Measurements from ENCODE around the gene KRT8. TPM values are rescaled to one million over a fixed set of nuclear protein-coding genes. Genes with fewer than 3 reads are reported as not detected.

Gene KRT8
- total and polyA plus RNA-seq, 10 of the 15 experiments (the other 5 are each of a cell fraction or from before 2014, with no cell fraction given): 0.11 to 5.6 (median 0.37) TPM; not detected in 1

DNA sequence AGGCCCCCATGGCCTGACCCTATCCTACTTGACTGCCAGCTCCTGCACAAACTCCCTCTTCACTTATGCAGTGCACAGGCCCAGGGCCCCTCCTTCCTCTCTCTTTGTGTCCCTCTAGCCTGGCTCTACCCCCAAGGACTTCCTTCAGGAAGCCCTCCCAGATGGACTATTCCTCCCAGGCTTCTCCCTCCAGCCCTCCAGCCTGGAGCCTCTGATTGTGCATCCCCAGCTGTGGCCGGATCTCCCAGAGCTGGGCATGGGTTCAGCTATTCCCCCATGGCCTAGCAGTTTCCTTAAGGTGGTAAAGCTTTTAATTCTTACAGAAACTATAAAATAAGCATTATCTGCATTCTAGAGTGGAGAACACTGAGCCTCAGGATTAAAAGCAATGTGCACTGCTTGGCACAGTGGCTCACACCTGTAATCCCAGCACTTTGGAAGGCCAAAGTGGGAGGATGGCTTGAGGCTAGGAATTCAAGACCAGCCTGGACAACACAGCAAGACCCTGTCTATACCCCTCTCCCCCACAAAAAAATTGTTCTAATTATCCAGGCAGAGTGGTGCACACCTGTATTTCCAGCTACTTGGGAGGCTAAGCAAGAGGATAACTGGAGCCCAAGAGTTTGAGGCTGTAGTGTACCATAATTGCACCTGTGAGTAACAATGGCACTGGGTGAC lies 16.8 kb upstream of the KRT8 start:
- Histone ChIP-seq H3K36me3 (ENCODE audit: control insufficient read depth in 2 of 2, insufficient read depth in 2 of 2, low read length in 1 of 2) (no peaks in the 10 kb centered on the region), H3K4me2 (ENCODE audit: control insufficient read depth, insufficient read depth) (no peak overlapping the region), H3K4me1 (ENCODE audit: control insufficient read depth, insufficient read depth, low read length) (no peaks in the 10 kb centered on the region), H3K9ac (ENCODE audit: control insufficient read depth, insufficient read depth, low read length) (no peak overlapping the region), H3K79me2 (ENCODE audit: control insufficient read depth, insufficient read depth, low read length) (no peaks in the 10 kb centered on the region), H3K9me3 (replicated peaks; ENCODE audit: control insufficient read depth, insufficient read depth, low read length) (no peaks in the 10 kb centered on the region), H2AFZ (ENCODE audit: control insufficient read depth, low read depth, low read length) (no peak overlapping the region), H4K20me1 (ENCODE audit: control insufficient read depth, insufficient read depth) (no peaks in the 10 kb centered on the region), H3K27ac (ENCODE audit: control insufficient read depth, insufficient read depth) (no peak overlapping the region), H3K27me3 (replicated peaks in 1 of 2; ENCODE audit: control insufficient read depth in 2 of 2, insufficient read depth in 2 of 2, low read length in 1 of 2) (no peaks in the 10 kb centered on the region), H3K4me3 (no peak overlapping the region)
- ChIA-PET CTCF (interaction anchor here (0.8 to 1.4 kb wide), 2 partner anchors 37 kb away, joined by 3 to 8 read pairs; no protein-coding TSS in a partner anchor), RAD21 (ENCODE audit: unreplicated experiment) (no interaction called here), POLR2A (no interaction called here), SMC1A (ENCODE audit: uncharacterized antibody, unreplicated experiment) (interaction anchor here (1.5 kb wide), 1 partner anchor 59 kb away, joined by 5 read pairs; no protein-coding TSS in a partner anchor)
- WGBS (ENCODE audit: insufficient coverage, insufficient replicate concordance, low lambda C conversion rate, missing lambda C conversion rate): 0% methylated on average over 1 of the region's 1 CpG
- FAIRE-seq: no peak
- no peak for DNase-seq (ENCODE audit: low read depth, low spot score)
- ATAC-seq: no peak
- BruUV-seq (replicated peaks): no TSS peak
- intact Hi-C loops (cut with micrococcal nuclease; ENCODE audit: unreplicated experiment): no loop called here
- in situ Hi-C loops (cut with MboI): no loop called here
- TF ChIP-seq POLR2A (IDR thresholded peaks at IDR 0.05; ENCODE audit: low read depth, low read length) (no peak), RELB (IDR thresholded peaks at IDR 0.05; ENCODE audit: low read depth) (no peak), REST (IDR thresholded peaks at IDR 0.05; ENCODE audit: low read depth, low read length) (no peak), CHD4 (IDR thresholded peaks at IDR 0.05) (no peak), SP1 (IDR thresholded peaks at IDR 0.05; ENCODE audit: low read depth, low read length) (no peak), LARP7 (IDR thresholded peaks at IDR 0.05) (no peak), POLR2AphosphoS5 (IDR thresholded peaks at IDR 0.05; ENCODE audit: low read length) (no peak)
- TF ChIP-seq, protein P1, sequence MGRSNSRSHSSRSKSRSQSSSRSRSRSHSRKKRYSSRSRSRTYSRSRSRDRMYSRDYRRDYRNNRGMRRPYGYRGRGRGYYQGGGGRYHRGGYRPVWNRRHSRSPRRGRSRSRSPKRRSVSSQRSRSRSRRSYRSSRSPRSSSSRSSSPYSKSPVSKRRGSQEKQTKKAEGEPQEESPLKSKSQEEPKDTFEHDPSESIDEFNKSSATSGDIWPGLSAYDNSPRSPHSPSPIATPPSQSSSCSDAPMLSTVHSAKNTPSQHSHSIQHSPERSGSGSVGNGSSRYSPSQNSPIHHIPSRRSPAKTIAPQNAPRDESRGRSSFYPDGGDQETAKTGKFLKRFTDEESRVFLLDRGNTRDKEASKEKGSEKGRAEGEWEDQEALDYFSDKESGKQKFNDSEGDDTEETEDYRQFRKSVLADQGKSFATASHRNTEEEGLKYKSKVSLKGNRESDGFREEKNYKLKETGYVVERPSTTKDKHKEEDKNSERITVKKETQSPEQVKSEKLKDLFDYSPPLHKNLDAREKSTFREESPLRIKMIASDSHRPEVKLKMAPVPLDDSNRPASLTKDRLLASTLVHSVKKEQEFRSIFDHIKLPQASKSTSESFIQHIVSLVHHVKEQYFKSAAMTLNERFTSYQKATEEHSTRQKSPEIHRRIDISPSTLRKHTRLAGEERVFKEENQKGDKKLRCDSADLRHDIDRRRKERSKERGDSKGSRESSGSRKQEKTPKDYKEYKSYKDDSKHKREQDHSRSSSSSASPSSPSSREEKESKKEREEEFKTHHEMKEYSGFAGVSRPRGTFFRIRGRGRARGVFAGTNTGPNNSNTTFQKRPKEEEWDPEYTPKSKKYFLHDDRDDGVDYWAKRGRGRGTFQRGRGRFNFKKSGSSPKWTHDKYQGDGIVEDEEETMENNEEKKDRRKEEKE (IDR thresholded peaks at IDR 0.05): no peak
- TF ChIP-seq, protein P2, sequence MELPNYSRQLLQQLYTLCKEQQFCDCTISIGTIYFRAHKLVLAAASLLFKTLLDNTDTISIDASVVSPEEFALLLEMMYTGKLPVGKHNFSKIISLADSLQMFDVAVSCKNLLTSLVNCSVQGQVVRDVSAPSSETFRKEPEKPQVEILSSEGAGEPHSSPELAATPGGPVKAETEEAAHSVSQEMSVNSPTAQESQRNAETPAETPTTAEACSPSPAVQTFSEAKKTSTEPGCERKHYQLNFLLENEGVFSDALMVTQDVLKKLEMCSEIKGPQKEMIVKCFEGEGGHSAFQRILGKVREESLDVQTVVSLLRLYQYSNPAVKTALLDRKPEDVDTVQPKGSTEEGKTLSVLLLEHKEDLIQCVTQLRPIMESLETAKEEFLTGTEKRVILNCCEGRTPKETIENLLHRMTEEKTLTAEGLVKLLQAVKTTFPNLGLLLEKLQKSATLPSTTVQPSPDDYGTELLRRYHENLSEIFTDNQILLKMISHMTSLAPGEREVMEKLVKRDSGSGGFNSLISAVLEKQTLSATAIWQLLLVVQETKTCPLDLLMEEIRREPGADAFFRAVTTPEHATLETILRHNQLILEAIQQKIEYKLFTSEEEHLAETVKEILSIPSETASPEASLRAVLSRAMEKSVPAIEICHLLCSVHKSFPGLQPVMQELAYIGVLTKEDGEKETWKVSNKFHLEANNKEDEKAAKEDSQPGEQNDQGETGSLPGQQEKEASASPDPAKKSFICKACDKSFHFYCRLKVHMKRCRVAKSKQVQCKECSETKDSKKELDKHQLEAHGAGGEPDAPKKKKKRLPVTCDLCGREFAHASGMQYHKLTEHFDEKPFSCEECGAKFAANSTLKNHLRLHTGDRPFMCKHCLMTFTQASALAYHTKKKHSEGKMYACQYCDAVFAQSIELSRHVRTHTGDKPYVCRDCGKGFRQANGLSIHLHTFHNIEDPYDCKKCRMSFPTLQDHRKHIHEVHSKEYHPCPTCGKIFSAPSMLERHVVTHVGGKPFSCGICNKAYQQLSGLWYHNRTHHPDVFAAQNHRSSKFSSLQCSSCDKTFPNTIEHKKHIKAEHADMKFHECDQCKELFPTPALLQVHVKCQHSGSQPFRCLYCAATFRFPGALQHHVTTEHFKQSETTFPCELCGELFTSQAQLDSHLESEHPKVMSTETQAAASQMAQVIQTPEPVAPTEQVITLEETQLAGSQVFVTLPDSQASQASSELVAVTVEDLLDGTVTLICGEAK (IDR thresholded peaks at IDR 0.05; ENCODE audit: borderline replicate concordance): no peak
- TF ChIP-seq, protein P3, sequence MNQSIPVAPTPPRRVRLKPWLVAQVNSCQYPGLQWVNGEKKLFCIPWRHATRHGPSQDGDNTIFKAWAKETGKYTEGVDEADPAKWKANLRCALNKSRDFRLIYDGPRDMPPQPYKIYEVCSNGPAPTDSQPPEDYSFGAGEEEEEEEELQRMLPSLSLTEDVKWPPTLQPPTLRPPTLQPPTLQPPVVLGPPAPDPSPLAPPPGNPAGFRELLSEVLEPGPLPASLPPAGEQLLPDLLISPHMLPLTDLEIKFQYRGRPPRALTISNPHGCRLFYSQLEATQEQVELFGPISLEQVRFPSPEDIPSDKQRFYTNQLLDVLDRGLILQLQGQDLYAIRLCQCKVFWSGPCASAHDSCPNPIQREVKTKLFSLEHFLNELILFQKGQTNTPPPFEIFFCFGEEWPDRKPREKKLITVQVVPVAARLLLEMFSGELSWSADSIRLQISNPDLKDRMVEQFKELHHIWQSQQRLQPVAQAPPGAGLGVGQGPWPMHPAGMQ (IDR thresholded peaks at IDR 0.05; ENCODE audit: borderline replicate concordance): no peak

Data from GM12878 (cell line).